NOMO-1 (cell line): ENCODE measurements around the gene PDK2.
A peak's percentile ranks its signal among the peaks of the same experiment; 100 is the strongest.

Experiments
- DNase-seq, 2 experiments: peaks; one replicate each; lab custom pipeline; 2025; ENCODE audit not compliant: unreplicated experiment in 2 of 2; lab: John Stamatoyannopoulos, UW

PDK2 gene

DNA sequence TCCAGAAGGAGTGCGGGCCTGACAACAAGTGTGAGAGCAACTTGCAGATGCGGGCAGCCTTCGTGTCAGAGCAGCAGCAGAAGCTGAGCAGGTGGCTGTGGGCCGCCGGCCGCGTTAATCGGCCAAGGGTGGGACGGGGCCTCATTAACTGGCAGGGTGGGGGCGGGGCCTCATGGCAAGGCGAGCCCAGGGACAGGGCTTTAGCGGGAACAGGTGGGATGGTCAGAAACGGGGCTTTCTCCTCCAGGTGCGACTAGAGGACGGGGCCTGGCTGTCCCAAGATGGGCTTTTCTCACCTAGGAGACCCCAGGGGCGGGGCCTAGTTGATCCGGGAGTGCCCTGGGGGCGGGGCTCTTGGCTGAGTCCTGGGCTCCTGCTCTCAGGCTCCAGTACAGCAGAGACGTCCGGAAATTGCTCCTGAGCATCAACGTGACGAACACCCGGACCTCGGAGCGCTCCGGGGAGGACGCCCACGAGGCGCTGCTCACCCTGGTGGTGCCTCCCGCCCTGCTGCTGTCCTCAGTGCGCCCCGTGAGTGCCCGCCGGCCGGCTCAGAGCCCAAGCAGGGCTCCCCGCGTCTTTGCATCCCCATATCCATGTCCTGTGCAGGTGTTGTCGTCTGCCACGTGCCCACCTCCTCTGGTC lies 18.4 kb upstream of the PDK2 start:
- DNase-seq: no peak

DNA sequence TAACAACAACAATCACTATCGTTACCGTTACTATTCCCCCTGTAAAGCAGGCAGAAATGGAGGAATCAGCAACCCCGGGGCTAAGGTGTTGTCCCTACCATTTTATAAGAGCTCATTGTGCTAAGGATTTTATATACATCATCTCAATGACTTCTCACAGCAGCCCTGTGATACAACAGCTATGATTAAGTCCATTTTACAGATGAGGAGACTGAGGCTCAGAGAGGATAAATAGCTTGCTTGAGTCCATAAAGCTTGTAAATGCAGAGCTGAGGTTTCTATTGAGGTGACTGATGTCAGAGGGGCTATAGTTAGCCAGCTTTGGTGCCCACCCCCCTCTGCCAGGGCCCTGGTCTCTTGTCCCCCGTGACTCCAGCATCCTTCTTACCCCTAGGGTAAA lies 16.7 kb upstream of the PDK2 start:
- DNase-seq: no peak

DNA sequence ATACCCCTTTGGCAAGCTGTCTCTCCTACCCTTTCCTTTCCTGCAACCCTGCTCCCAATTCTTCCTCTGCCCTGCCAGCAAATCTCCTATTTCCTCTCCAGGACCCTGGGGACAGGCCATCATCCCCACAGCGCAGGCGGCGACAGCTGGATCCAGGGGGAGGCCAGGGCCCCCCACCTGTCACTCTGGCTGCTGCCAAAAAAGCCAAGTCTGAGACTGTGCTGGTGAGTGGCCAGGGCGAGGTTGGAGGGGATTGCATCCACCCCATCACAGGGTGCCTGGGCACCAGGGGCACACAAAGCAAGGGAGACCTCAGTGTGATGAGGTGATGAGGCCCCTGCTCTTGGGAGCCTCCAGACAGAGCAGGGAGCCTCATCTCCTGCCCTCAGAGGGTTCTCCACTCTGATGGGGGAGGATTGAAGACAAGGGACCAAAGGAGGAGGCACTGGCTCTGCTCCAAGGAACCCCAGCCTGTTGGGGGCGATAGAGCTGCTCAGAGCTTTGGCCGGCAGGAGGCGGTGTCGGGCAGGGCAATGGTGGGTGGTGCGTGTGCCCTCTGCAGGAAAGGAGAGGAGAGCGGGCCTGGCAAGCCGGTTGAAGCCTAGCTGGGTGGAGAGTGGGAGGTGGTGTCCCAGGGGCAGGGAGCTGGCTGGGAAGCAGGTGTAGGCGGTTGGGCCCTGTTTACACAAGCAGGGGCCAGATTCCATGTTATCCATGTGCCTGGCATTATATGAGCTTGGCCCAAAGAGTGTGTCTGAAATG lies 15.6 kb upstream of the PDK2 start:
- DNase-seq: no peak

DNA sequence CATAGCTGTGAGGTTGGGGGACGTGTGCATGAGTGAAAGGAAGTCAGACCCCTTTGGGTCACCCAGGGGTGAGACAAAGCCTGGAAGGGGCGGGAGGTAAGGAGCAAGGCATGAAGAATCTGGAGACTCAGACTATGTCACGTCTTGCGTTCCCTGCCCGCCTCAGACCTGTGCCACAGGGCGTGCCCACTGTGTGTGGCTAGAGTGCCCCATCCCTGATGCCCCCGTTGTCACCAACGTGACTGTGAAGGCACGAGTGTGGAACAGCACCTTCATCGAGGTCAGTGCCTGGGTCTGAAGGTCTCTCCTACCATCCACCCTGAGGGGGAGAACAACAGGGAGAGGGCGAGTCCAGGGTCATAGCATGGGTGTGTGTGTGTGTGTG lies 15.1 kb upstream of the PDK2 start:
- no peak for DNase-seq

DNA sequence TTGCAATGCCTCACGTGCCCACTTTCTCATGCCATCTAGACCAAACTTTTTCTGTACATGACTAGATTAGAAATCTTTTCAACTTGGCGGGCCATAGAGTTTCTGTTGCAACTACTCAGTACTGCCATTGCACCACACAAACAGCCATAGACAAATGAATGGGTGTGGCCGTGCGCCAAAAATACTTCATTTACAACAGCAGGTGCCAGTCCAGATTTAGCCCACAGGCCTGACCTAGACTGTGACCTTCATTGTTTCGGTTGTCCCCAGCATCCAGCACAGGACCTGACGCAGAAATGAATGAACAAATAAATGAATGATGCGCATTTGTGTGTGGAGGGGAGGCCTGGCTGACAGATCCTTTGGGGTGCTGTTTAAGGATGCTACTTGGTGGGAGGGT lies 14.3 kb upstream of the PDK2 start:
- peak; percentile 22 to 36 for DNase-seq

DNA sequence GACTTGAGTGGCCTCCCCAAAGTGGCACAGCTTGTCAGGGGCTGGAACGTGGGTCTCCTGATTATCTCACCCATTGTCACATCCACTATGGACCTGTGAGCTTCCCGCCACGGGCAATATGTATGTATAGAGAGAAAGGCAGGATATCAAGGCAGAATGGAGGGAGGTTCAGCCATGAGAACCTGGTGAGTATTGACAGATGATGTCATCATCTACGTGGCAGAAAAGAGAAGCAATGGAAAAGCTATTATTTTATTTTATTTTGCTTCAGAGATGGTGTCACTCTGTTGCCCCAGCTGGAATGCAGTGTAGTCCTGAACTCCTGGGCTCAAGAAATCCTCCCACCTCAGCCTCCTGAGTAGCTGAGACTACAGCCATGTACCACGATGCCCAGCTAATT lies 13.4 kb upstream of the PDK2 start:
- DNase-seq: no peak

DNA sequence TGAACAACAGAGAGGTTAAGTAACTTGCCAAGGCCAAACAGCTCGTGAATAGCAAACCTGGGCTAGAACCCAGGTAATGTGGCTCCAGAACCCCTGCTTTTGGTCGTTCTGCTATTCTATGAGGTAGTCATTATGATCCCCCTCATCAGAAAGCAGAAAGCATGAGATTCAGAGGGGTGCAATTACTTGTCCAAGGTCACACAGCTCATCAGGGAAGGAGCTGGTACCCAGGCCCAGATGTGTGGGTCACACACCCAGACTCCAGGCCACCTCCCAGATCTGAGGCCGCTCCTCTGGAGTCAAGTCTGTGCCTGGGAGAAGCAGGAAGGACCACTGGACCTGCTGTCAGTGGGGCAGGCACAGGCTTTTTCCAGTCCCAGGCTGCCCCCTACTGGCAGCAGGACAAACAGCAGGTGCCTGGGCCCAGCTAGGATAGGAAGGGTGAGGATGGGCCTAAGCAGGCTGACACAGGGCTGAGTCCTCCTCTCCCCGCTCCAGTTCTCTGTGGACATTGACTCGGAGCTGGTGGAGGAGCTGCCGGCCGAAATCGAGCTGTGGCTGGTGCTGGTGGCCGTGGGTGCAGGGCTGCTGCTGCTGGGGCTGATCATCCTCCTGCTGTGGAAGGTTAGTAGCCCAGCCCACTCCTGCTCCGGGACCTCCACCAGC lies 7.8 kb upstream of the PDK2 start:
- DNase-seq: peak; percentile 64 to 65

DNA sequence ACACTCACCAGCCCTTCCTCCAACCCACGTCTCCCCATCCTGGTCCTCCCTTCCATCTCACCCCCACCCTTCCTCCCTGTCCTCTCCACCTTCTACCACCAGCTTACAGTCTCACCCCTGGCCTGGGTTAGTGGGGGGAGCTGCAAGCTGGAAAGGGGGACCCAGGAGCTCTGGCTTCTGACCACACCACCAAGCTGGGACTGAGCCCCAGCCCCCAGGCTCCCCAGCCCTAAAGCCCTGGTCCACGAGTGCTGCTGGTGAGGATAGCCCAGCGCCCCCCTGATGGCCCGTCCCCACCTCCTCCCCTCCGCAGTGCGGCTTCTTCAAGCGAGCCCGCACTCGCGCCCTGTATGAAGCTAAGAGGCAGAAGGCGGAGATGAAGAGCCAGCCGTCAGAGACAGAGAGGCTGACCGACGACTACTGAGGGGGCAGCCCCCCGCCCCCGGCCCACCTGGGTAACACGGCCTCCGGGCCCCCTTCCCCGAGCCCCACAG lies 7.2 kb upstream of the PDK2 start:
- no peak for DNase-seq

DNA sequence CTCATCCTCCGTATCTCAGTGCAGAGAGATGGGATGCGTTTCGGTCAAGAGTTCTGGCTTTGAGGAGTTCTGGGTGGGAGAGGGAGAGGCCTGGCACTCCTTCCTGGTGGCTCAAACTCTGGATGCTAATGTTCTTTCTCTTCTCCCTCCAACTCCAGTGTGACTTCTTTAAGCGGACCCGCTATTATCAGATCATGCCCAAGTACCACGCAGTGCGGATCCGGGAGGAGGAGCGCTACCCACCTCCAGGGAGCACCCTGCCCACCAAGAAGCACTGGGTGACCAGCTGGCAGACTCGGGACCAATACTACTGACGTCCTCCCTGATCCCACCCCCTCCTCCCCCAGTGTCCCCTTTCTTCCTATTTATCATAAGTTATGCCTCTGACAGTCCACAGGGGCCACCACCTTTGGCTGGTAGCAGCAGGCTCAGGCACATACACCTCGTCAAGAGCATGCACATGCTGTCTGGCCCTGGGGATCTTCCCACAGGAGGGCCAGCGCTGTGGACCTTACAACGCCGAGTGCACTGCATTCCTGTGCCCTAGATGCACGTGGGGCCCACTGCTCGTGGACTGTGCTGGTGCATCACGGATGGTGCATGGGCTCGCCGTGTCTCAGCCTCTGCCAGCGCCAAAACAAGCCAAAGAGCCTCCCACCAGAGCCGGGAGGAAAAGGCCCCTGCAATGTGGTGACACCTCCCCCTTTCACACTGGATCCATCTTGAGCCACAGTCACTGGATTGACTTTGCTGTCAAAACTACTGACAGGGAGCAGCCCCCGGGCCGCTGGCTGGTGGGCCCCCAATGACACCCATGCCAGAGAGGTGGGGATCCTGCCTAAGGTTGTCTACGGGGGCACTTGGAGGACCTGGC lies 6.0 kb upstream of the PDK2 start:
- no peak for DNase-seq

DNA sequence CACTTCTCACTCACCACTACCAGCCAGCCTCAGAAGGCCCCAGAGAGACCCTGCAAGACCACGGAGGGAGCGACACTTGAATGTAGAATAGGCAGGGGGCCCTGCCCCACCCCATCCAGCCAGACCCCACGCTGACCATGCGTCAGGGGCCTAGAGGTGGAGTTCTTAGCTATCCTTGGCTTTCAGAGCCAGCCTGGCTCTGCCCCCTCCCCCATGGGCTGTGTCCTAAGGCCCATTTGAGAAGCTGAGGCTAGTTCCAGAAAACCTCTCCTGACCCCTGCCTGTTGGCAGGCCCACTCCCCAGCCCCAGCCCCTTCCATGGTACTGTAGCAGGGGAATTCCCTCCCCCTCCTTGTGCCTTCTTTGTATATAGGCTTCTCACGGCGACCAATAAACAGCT lies 5.1 kb upstream of the PDK2 start:
- DNase-seq: no peak

DNA sequence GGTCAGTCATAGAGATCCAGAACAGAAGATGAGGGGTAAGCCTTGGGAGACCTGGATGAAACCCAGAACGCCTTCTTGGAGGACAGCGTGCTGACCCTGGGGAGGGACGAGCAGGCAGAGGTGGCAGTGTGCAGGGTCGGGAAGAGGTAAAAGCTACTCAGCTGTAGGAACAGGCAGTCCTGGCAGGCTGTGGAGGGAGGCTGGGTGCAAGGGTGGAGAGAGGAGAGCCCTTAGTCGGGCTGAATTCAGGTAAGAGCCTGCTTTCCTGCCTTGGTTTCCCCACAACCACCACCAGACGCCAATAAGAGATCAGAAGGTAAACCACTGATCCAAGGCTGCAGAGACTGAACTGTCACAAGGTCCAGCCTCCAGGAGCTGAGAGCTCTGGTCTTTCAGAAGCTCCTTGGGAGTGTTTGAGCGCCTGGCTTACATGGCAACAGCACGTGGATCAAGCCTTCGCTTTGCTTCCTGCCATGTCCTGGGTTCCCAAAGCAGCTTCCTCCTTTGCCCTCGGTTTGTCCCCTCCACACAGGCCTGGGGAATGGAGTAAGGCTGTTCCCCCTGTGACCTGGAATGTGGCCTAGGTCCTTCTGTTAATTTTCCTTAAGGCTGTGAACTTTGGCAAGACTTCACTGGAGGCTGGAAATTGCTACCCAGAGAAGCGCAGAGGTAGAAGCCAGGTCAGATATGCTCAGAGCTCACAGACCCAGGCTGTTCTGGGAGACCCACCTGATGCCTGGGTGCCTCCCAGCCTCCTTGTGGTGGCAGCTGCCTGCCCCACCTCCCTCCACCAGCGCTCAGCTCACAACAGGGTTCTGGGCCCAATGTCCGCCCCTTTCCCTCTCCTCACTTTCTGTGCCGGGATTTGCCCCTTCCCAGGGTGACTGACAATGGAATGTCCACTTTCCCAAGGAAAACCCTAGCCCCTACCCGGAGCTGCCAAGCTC lies 3.9 kb upstream of the PDK2 start:
- no peak for DNase-seq

DNA sequence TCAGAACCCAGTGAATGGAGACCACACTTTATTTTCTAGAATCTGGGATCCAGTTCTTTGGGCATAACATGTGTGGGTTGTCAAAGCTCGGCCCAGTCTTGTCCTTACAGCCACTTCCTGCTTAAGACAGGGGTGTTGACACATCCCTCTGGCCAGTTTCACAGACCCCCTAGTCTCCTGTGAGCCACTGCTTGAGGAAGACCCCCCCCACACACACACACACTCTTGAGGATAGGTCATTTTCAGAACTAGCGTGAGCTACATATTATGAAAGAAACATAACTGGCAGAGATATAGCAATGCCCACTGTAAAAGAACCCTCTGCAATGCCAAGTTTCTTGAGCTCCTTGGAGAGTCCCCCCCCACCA lies 3.2 kb upstream of the PDK2 start:
- DNase-seq: no peak

DNA sequence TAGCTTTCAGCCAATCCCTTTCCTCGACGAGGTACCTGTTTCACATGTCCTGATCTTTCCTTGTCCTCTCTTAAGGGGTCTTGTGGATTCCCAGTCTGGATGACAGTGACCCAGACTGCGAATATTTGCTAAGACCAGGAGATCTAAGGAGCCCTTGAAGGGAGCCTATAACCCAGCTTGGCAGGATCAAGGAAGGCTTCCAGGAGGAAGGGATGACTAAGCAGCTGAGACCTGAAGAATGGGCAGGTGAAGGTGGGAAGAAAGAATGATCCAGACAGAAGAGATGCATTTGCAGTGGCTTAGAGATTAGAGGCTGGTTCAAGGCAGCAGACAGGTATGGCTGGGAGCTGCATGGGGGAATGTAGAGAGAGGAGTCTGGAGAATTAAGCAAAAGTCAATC lies 1.9 kb upstream of the PDK2 start:
- DNase-seq: no peak

DNA sequence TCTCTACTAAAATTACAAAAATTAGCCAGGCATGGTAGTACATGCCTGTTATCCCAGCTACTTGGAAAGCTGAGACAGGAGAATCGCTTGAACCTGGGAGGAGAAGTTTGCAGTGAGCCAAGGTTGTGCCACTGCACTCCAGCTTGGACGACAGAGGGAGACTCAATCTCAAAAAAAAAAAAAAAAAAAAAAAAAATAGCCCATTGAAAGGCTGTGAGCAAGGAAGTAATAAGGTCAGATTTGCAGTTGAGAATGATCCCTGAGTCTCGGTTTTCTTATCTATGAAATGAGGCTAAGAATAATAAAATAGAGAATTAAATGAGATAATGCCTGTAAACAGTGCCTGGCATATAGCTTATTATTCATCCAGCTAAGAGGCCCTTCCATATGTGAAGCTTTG lies 1.3 kb upstream of the PDK2 start:
- DNase-seq: no peak

DNA sequence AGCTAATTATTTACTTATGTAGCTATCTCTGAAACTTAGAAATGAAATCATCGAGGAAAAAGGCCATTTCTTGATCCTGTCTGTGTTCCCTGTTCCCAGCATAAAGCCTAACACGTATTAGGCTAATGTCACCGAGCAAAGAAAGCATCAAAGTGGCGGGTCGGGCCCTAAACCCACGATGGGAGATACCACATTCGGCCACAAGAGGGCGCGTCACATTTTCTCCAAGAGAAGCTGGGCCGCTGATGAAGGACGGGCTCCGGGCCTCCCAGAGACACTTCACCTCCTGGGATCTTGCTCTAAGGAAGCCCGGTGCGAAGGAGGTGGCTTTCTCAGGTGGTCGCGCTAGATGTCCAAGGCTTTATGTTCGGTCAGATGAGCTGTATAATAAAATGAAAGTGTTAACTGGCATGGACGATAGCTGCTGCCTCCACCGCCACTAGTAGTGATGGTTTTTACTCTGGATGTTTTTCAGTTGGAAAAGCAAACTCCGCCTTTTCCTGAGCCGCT lies 853 bp upstream of the PDK2 start:
- DNase-seq: peak; percentile 67 to 72

DNA sequence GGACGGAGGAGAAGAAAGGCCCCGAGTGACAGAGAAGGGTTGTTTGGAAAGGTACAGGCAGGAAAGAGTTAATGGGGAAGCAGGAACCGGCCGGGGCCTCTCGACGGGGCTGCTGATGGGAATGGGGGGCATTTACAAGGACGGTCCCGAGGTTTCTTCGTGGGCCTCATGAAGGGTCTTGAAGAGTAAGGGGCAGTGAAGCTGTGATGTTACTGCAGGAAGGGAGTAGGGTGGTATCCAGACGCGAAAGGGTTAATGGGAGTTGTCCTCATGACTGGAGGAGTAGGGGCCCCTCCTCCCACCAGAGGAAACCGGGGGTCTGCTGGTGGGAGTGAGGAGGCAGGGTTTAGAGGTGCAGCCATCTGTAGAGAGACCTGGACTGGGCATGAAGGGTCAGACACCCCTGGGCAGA lies 481 bp downstream of the PDK2 start:
- no peak for DNase-seq

DNA sequence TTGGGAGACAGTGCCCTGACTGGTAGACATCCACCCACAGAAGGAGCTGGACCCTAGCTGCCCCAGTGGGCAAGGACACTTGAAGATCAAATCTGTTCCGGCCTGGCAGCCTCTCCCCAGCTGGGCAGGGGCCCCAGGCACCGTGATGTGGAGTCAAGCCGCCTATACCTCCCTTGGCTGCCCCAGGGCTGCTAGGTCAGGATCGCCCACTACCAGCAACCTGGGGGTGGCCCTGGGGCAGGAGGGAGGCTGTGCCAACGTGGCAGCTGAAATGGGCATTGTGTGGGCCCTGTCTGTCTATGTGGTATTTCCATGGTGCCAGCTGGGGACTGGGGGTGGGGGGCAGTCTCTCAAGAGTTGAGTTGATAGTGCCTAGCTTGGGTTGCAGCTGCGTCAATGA lies 941 bp downstream of the PDK2 start:
- DNase-seq: no peak

DNA sequence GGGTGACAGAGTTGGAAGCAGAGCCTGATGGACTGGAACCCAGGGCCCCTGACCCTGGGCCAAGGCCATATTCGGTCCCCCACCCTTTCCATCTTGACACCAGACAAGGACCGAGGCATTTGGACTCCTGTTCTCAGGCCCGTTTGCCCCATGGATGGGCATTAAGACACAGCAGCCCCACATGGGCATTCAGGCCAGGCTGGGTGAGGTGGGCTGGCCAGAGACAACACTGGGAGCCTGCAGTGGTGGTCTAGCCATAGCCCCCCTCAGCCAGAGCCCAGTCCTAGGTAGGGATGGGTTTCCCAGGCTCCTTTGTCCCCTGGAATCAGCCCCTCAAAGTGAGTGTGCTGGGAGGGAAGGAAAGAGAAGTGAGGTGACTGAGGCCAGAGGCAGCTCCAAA lies 1.6 kb downstream of the PDK2 start:
- DNase-seq: no peak

DNA sequence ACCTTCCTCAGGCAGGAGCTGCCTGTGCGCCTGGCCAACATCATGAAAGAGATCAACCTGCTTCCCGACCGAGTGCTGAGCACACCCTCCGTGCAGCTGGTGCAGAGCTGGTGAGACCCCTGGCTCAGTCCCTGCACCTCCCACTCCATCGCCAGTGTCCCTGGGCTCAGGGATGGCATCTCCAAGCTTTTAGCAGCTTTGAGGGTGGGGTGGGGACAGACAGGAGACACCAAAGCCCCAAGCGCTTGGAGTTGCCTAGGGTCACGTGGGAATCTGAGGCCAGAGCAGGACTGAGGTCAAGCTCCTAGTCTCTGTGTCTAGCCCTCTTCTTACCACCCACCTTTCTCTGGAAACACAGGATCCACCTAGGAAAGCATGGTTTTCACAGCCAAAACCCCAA lies 2.3 kb downstream of the PDK2 start:
- DNase-seq: no peak

DNA sequence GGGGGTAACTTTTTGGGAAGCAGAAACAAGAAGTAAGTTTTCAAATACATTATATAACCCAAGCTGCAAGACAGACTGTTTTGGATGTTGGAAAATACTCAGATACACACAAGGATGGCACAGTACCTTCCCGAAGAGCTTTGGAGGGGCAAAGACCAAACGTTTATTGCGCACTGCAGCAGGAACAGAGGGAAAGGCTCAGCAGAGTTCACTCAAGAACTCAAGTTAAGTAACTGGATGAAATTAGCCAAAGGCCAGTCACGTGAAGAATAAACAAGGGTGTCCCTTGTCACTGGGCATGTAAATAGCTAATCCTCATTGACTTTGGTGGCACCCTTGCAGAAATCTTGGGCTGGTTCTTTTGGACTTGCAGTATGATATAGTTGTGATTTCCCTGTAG lies 2.8 kb downstream of the PDK2 start:
- no peak for DNase-seq
